Duodenal mucosa (tissue), 2 donors: ENCODE results near the gene SH3GL2.

Source experiments
- H3K27ac ChIP-seq: one replicate; pipeline ENCODE4 v1.7.0; 2013; ENCODE audit warnings: low read depth, low read length
- H3K27me3 ChIP-seq, 2 donors: one replicate each; pipeline ENCODE4 v1.7.0; 2013; ENCODE audit warnings: low read length in 2 of 2, control low read depth in 1 of 2; ENCODE audit not compliant: insufficient read depth in 2 of 2, control insufficient read depth in 1 of 2
- H3K36me3 ChIP-seq, 2 donors: one replicate each; pipeline ENCODE4 v1.7.0; 2013; ENCODE audit warnings: low read length in 2 of 2, control low read depth in 1 of 2; ENCODE audit not compliant: insufficient read depth in 2 of 2, control insufficient read depth in 1 of 2
- H3K4me1 ChIP-seq, 2 donors: one replicate each; pipeline ENCODE4 v1.7.0; 2013; ENCODE audit warnings: low read length in 2 of 2, control low read depth in 1 of 2; ENCODE audit not compliant: insufficient read depth in 2 of 2, control insufficient read depth in 1 of 2
- H3K4me3 ChIP-seq, 2 donors: one replicate each; pipeline ENCODE4 v1.7.0; 2013; ENCODE audit warnings: low read length in 2 of 2, low read depth in 1 of 2
- H3K9ac ChIP-seq, 2 donors: one replicate each; pipeline ENCODE4 v1.7.0; 2013; ENCODE audit warnings: low read length in 2 of 2, low read depth in 1 of 2
- H3K9me3 ChIP-seq, 2 donors: one replicate each; pipeline ENCODE4 v1.7.0; 2013; ENCODE audit warnings: low read length in 2 of 2, control low read depth in 1 of 2; ENCODE audit not compliant: control insufficient read depth in 1 of 2

SH3GL2 gene

GRCh38 chr9:17574342-17574741, 4.5 kb upstream of the SH3GL2 start:
- Histone ChIP-seq H3K9ac (no peak overlapping the region), H3K9me3 (no peaks in the 10 kb centered on the region), H3K36me3 (no peaks in the 10 kb centered on the region), H3K27me3 (peaks cover 18 to 19% of the 10 kb centered on the region in 2 donors), H3K4me3 (no peak overlapping the region), H3K27ac (no peak overlapping the region), H3K4me1 (no peaks in the 10 kb centered on the region)

GRCh38 chr9:17578577-17578910, 322 bp upstream of the SH3GL2 start:
- H3K36me3 ChIP-seq, result no peaks in the 10 kb centered on the region
- H3K9me3 ChIP-seq, result no peaks in the 10 kb centered on the region
- H3K27me3 ChIP-seq, result peaks cover 23 to 31% of the 10 kb centered on the region in 2 donors
- no peak overlapping the region for H3K27ac ChIP-seq
- no peaks in the 10 kb centered on the region for H3K4me1 ChIP-seq
- H3K4me3 ChIP-seq, result peak overlapping the region; percentile 30 to 40
- H3K9ac ChIP-seq, result no peak overlapping the region

- Histone ChIP-seq H3K9ac (no peak overlapping the region), H3K4me3 (no peak overlapping the region), H3K27me3 (peaks cover 23 to 31% of the 10 kb centered on the region in 2 donors)
These were observed 1.3 kb downstream of the SH3GL2 start for GRCh38 chr9:17580119-17580518.

GRCh38 chr9:17587113-17587512, 8.2 kb downstream of the SH3GL2 start:
- Histone ChIP-seq H3K9me3 (no peaks in the 10 kb centered on the region), H3K4me3 (no peak overlapping the region), H3K27ac (no peak overlapping the region), H3K36me3 (no peaks in the 10 kb centered on the region), H3K4me1 (no peaks in the 10 kb centered on the region), H3K27me3 (no peaks in the 10 kb centered on the region), H3K9ac (no peak overlapping the region)

More at GRCh38 chr9:17580119-17580518, 1.3 kb downstream of the SH3GL2 start:
- Histone ChIP-seq H3K9me3 (no peaks in the 10 kb centered on the region), H3K27ac (no peak overlapping the region), H3K36me3 (no peaks in the 10 kb centered on the region), H3K4me1 (no peaks in the 10 kb centered on the region)

- H3K9ac ChIP-seq, result no peak overlapping the region
- H3K36me3 ChIP-seq, result no peaks in the 10 kb centered on the region
- H3K27ac ChIP-seq, result no peak overlapping the region
These were observed 9.5 kb downstream of the SH3GL2 start for GRCh38 chr9:17588395-17588794.

DNA sequence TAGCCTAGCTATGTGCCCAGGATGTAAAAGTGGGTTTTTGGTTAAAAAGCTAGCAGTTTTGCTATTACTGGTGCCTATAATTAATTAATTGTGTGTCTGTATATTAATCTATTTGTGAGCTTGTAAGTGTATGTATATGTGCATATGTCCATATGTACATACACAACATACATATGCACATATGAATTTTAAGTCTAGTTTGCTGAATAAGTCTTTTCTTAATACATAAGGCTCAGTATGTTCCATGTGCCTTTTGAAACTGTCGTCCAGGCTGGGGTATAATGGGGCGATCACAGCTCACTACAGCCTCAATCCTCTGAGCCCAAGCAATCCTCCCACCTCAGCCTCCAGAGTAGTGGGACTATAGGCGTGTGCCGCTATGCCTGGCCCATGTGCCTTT, 10.1 kb downstream of the SH3GL2 start:
- no peaks in the 10 kb centered on the region for H3K4me1 ChIP-seq
- no peaks in the 10 kb centered on the region for H3K36me3 ChIP-seq
- no peak overlapping the region for H3K4me3 ChIP-seq
- H3K9ac ChIP-seq, result no peak overlapping the region
- H3K9me3 ChIP-seq, result no peaks in the 10 kb centered on the region
- no peak overlapping the region for H3K27ac ChIP-seq
- H3K27me3 ChIP-seq, result no peaks in the 10 kb centered on the region

More at GRCh38 chr9:17588395-17588794, 9.5 kb downstream of the SH3GL2 start:
- no peaks in the 10 kb centered on the region for H3K4me1 ChIP-seq
- no peaks in the 10 kb centered on the region for H3K27me3 ChIP-seq
- no peak overlapping the region for H3K4me3 ChIP-seq
- H3K9me3 ChIP-seq, result no peaks in the 10 kb centered on the region

DNA sequence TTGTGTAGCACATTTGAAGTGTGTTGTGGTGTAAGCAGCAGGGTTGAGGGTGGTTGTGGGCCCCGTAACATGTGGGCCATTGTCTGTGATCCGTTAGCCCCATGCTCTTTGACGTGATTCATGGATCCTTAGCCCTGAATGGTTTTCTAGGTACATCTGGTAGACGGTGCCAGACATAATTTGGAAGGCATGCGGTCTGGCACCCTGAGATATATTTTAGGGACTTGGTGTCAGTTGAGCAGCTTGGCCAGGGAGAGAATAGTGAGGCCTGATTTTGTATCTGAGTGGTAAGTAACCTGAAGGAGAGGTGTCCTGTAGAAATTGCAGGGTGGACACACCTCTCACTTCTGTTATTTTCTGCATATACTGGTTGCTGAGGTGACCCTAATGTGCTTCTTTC, 10.9 kb downstream of the SH3GL2 start:
- H3K27ac ChIP-seq, result no peak overlapping the region
- H3K27me3 ChIP-seq, result no peaks in the 10 kb centered on the region
- H3K4me3 ChIP-seq, result no peak overlapping the region
- H3K9ac ChIP-seq, result no peak overlapping the region
- H3K9me3 ChIP-seq, result no peaks in the 10 kb centered on the region
- H3K4me1 ChIP-seq, result no peaks in the 10 kb centered on the region
- H3K36me3 ChIP-seq, result no peaks in the 10 kb centered on the region

DNA sequence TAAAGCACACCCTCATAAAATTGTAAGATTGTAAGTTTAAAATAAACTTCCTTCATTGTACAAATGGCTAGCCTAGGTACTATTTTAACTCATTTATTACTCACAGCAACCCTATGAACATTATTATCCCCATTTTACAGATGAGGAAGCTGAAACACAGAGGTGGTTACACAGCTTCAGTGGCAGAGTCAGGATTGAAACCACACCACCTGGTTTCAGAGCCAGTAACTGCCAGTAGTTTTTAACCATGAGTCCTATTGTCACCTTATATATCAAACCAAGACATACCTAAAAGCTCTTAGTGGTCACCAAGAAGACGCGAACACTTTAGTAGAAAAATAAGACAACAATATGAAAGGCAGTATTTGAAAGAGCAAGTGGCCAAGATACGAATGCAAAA, 16.1 kb downstream of the SH3GL2 start:
- Histone ChIP-seq H3K36me3 (no peaks in the 10 kb centered on the region), H3K4me1 (no peaks in the 10 kb centered on the region), H3K27me3 (no peaks in the 10 kb centered on the region), H3K27ac (no peak overlapping the region), H3K9me3 (no peaks in the 10 kb centered on the region), H3K9ac (no peak overlapping the region), H3K4me3 (no peak overlapping the region)

- no peak overlapping the region for H3K4me3 ChIP-seq
- H3K27me3 ChIP-seq, result no peaks in the 10 kb centered on the region
- no peaks in the 10 kb centered on the region for H3K36me3 ChIP-seq
- no peak overlapping the region for H3K9ac ChIP-seq
- no peaks in the 10 kb centered on the region for H3K9me3 ChIP-seq
- no peak overlapping the region for H3K27ac ChIP-seq
- no peaks in the 10 kb centered on the region for H3K4me1 ChIP-seq
These were observed 19.1 kb downstream of the SH3GL2 start for GRCh38 chr9:17597977-17598376.

DNA sequence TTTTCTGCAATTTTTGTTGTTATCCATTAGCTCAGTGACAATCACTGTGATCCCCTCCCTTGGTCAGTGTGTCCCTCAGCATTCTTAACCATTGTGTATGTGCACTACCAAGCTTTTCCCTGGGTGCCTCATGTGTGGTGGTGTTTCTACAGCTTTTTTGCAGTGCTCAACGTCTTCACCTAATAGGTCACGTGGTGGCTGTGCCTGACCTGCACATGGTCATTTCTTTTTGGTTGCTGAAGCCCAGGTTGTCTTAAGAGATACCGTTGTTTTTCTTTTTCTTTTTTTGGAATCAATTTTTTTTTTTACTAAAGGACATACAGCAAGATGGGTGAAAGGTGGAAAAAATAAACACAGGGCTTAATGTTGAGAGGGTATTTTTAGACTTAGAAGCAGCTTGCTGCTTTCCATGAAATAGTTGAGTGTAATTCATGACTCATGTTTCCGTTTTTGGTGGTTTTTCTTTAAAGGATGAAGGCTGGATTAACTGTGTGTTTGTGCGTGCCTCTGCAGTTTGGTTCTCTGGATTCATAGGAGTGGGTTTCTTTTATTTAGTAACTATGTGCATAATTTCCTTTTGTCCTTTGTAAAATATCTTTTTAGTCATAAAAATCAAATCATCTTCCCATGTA, 22.2 kb downstream of the SH3GL2 start:
- Histone ChIP-seq H3K4me3 (no peak overlapping the region), H3K27ac (no peak overlapping the region), H3K9ac (no peak overlapping the region), H3K36me3 (no peaks in the 10 kb centered on the region), H3K27me3 (no peaks in the 10 kb centered on the region), H3K4me1 (no peaks in the 10 kb centered on the region), H3K9me3 (no peaks in the 10 kb centered on the region)

DNA sequence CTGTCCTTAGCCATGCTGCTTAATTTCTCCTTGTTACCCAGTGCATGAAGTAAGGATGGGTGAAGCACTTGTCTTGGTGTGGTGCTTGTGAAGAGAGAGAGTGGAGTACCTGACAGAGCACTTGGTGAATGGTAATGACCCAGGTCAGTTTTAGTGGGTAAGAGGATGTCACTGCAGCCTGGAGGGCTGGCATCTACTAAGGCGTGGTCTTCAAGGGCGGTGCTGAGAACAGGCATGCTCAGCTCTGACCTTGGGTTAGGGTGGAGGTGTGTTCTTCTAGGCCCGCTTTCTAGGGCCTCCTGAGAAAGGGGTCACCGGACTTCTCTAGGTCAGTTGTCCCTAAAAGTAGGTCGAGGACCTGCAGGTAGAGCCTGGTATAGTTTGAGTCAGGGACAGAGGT, 25.7 kb downstream of the SH3GL2 start:
- Histone ChIP-seq H3K9me3 (no peaks in the 10 kb centered on the region), H3K4me1 (no peaks in the 10 kb centered on the region), H3K36me3 (no peaks in the 10 kb centered on the region), H3K27ac (no peak overlapping the region), H3K4me3 (no peak overlapping the region), H3K9ac (no peak overlapping the region), H3K27me3 (no peaks in the 10 kb centered on the region)
